DND-41 (cell line): ENCODE data around the gene GNAZ.

Source experiments
- ATAC-seq: fragments of 200-7000 bp; cut with Tn5 transposase; 3 replicates; pipeline ENCODE4 v1.9.1; 2021; ENCODE audit warnings: low read depth; ENCODE audit not compliant: insufficient read depth
- DNase-seq: peaks from one replicate; pipeline ENCODE4 v3.0.0-alpha.2; 2020
- H2AFZ ChIP-seq: 2 replicates; pipeline ENCODE4 v1.6.0; 2012; ENCODE audit warnings: low read depth, low read length
- H3K27ac ChIP-seq: 2 replicates; pipeline ENCODE4 v1.5.1; 2012; ENCODE audit warnings: low read length, inconsistent platforms
- H3K27me3 ChIP-seq: fragments of 200-600 bp; sonication (generic); 2 replicates; pipeline ENCODE4 v1.6.0; 2012; ENCODE audit warnings: low read length, mild to moderate bottlenecking, inconsistent platforms; ENCODE audit not compliant: insufficient read depth, poor library complexity
- H3K36me3 ChIP-seq: 2 replicates; pipeline ENCODE4 v1.5.1; 2012; ENCODE audit warnings: low read length, inconsistent platforms; ENCODE audit not compliant: insufficient read depth
- H3K4me1 ChIP-seq: 2 replicates; pipeline ENCODE4 v1.5.1; 2012; ENCODE audit warnings: mild to moderate bottlenecking, low read length; ENCODE audit not compliant: insufficient read depth
- H3K4me2 ChIP-seq: 2 replicates; pipeline ENCODE4 v1.6.0; 2012; ENCODE audit warnings: mild to moderate bottlenecking, moderate library complexity, low read length, inconsistent platforms; ENCODE audit not compliant: insufficient read depth
- H3K4me3 ChIP-seq, 2 experiments: fragments of 200-600 bp in 1 of 2; shearing (Covaris generic) in 1 of 2; 2 replicates each; pipeline ENCODE4 v1.5.1; 2012 to 2016; ENCODE audit warnings: inconsistent platforms in 2 of 2, low read length in 2 of 2, mild to moderate bottlenecking in 2 of 2, low read depth in 1 of 2, moderate library complexity in 1 of 2
- H3K79me2 ChIP-seq: 2 replicates; pipeline ENCODE4 v1.6.0; 2012; ENCODE audit warnings: low read length, inconsistent platforms; ENCODE audit not compliant: insufficient read depth
- H3K9ac ChIP-seq: 2 replicates; pipeline ENCODE4 v1.6.0; 2012; ENCODE audit warnings: low read depth, mild to moderate bottlenecking, inconsistent platforms, low read length, moderate library complexity
- H3K9me3 ChIP-seq: 2 replicates; pipeline ENCODE4 v1.5.1; 2012; ENCODE audit warnings: low read length, moderate library complexity, mild to moderate bottlenecking, inconsistent platforms; ENCODE audit not compliant: insufficient read depth, severe bottlenecking
- H4K20me1 ChIP-seq: 2 replicates; pipeline ENCODE4 v1.6.0; 2012; ENCODE audit warnings: low read length; ENCODE audit not compliant: insufficient read depth
- CTCF ChIP-seq: IDR thresholded peaks from 2 replicates; pipeline ENCODE4 v1.5.1; 2012; ENCODE audit warnings: borderline replicate concordance, low read length, moderate library complexity, mild to moderate bottlenecking; ENCODE audit not compliant: poor library complexity, severe bottlenecking; ENCODE audit errors: extremely low read depth
- EZH2 ChIP-seq: IDR thresholded peaks from 3 replicates; pipeline ENCODE4 v1.6.1; 2012; ENCODE audit warnings: borderline replicate concordance, low read depth, mild to moderate bottlenecking, moderate library complexity, low read length, inconsistent platforms; ENCODE audit not compliant: severe bottlenecking

GNAZ gene

GRCh38 chr22:23105919-23106318 is 35.6 kb downstream of the GNAZ start:
- Histone ChIP-seq H3K27me3 (no peaks in the 10 kb centered on the region), H3K9ac (no peak overlapping the region), H3K79me2 (no peaks in the 10 kb centered on the region), H3K4me1 (no peaks in the 10 kb centered on the region), H3K4me3 (no peak overlapping the region), H3K9me3 (no peaks in the 10 kb centered on the region), H3K36me3 (no peaks in the 10 kb centered on the region), H3K4me2 (no peak overlapping the region), H4K20me1 (peaks cover 3% of the 10 kb centered on the region; the same call in 1 of the 2 replicates), H2AFZ (no peak overlapping the region), H3K27ac (no peak overlapping the region)
- no peak for TF ChIP-seq CTCF
- no peak for TF ChIP-seq EZH2
- ATAC-seq (no peak), DNase-seq (no peak)

- Histone ChIP-seq H3K4me1 (no peaks in the 10 kb centered on the region), H3K9me3 (no peaks in the 10 kb centered on the region), H3K27me3 (no peaks in the 10 kb centered on the region), H2AFZ (no peak overlapping the region), H3K9ac (no peak overlapping the region), H4K20me1 (peaks cover 3% of the 10 kb centered on the region; the same call in 1 of the 2 replicates), H3K36me3 (no peaks in the 10 kb centered on the region), H3K79me2 (no peaks in the 10 kb centered on the region), H3K4me2 (no peak overlapping the region), H3K4me3 (no peak overlapping the region), H3K27ac (no peak overlapping the region)
- ATAC-seq (no peak), DNase-seq (no peak)
- TF ChIP-seq EZH2, result no peak
- no peak for TF ChIP-seq CTCF
These were observed 36.0 kb downstream of the GNAZ start for GRCh38 chr22:23106344-23106743.

- Histone ChIP-seq H3K9ac (no peak overlapping the region), H3K4me3 (no peak overlapping the region)
These were observed 36.6 kb downstream of the GNAZ start for GRCh38 chr22:23106906-23107367.

More at GRCh38 chr22:23106906-23107367, 36.6 kb downstream of the GNAZ start:
- DNase-seq, result no peak
- no peaks in the 10 kb centered on the region for H3K9me3 ChIP-seq
- no peaks in the 10 kb centered on the region for H3K27me3 ChIP-seq
- TF ChIP-seq EZH2, result no peak
- no peak for TF ChIP-seq CTCF
- no peak overlapping the region for H2AFZ ChIP-seq
- no peak overlapping the region for H3K27ac ChIP-seq
- peaks cover 3% of the 10 kb centered on the region; the same call in 1 of the 2 replicates for H4K20me1 ChIP-seq
- no peaks in the 10 kb centered on the region for H3K79me2 ChIP-seq
- no peaks in the 10 kb centered on the region for H3K4me1 ChIP-seq
- H3K36me3 ChIP-seq, result no peaks in the 10 kb centered on the region
- no peak for ATAC-seq
- no peak overlapping the region for H3K4me2 ChIP-seq
